Measurements from ENCODE around the gene CD24. TPM values are rescaled to one million over a fixed set of nuclear protein-coding genes. Genes with fewer than 3 reads are reported as not detected.

Gene CD24
- total RNA-seq, 1 experiment from 2014 or later: 57.4 TPM

- no peak overlapping the region for H3K27ac ChIP-seq (ENCODE audit: low read length)
- DNase-seq (ENCODE audit: low read depth, low spot score) (no peak), ATAC-seq (no peak)
- intact Hi-C loops (cut with micrococcal nuclease; ENCODE audit: unreplicated experiment) (no loop called here), in situ Hi-C loops (cut with HindIII; ENCODE audit: low pct_unique_long_range_greater_than_20kb, low sequenced_read_pairs) (no loop called here)
- ChIA-PET POLR2A (interaction anchor here (0.7 kb wide), 1 partner anchor 268 kb away, joined by 4 read pairs; no protein-coding TSS in a partner anchor), CTCF (no interaction called here)
- TF ChIP-seq TCF7L2 (IDR thresholded peaks at IDR 0.05; ENCODE audit: low read depth, low read length): no peak
- TF ChIP-seq REST (IDR thresholded peaks at IDR 0.05; ENCODE audit: insufficient read depth in 1 of 2, low read depth in 2 of 2, low read length in 1 of 2): no peak
- no peak for TF ChIP-seq POLR2AphosphoS5 (IDR thresholded peaks at IDR 0.05; ENCODE audit: low read depth, low read length)
- no peak for TF ChIP-seq CTCF (IDR thresholded peaks at IDR 0.05)
- TF ChIP-seq SIN3A (IDR thresholded peaks at IDR 0.05; ENCODE audit: borderline replicate concordance, insufficient read depth, low read depth, low read length): no peak
- BruUV-seq (replicated peaks): no TSS peak
- H3K36me3 ChIP-seq (ENCODE audit: control insufficient read depth, insufficient read depth, low read length): no peaks in the 10 kb centered on the region
- H3K4me3 ChIP-seq (ENCODE audit: low read depth in 2 of 2, low read length in 2 of 2): no peak overlapping the region
- no peaks in the 10 kb centered on the region for H3K9me3 ChIP-seq (ENCODE audit: control insufficient read depth, insufficient read depth, low read depth, low read length)
- H3K4me1 ChIP-seq (ENCODE audit: control insufficient read depth, insufficient read depth, low read length): no peaks in the 10 kb centered on the region
- no peaks in the 10 kb centered on the region for H3K27me3 ChIP-seq (ENCODE audit: control insufficient read depth, insufficient read depth, low read length)
Observed at GRCh38 chr6:106964099-106964498, 10.4 kb downstream of the CD24 start.

- POLR2A ChIA-PET: no interaction called here
- CTCF ChIA-PET: no interaction called here
- no peak for DNase-seq (ENCODE audit: low read depth, low spot score)
Observed at GRCh38 chr6:106963544-106963943, 11.0 kb downstream of the CD24 start.

More at GRCh38 chr6:106963544-106963943, 11.0 kb downstream of the CD24 start:
- in situ Hi-C loops (cut with HindIII; ENCODE audit: low pct_unique_long_range_greater_than_20kb, low sequenced_read_pairs) (no loop called here), intact Hi-C loops (cut with micrococcal nuclease; ENCODE audit: unreplicated experiment) (no loop called here)
- Histone ChIP-seq H3K27ac (ENCODE audit: low read length) (no peak overlapping the region), H3K4me3 (ENCODE audit: low read depth in 2 of 2, low read length in 2 of 2) (no peak overlapping the region), H3K9me3 (ENCODE audit: control insufficient read depth, insufficient read depth, low read depth, low read length) (no peaks in the 10 kb centered on the region), H3K27me3 (ENCODE audit: control insufficient read depth, insufficient read depth, low read length) (no peaks in the 10 kb centered on the region), H3K4me1 (ENCODE audit: control insufficient read depth, insufficient read depth, low read length) (no peaks in the 10 kb centered on the region), H3K36me3 (ENCODE audit: control insufficient read depth, insufficient read depth, low read length) (no peaks in the 10 kb centered on the region)
- no peak for ATAC-seq
- no TSS peak for BruUV-seq (replicated peaks)
- TF ChIP-seq CTCF (IDR thresholded peaks at IDR 0.05) (no peak), REST (IDR thresholded peaks at IDR 0.05; ENCODE audit: insufficient read depth in 1 of 2, low read depth in 2 of 2, low read length in 1 of 2) (no peak), POLR2AphosphoS5 (IDR thresholded peaks at IDR 0.05; ENCODE audit: low read depth, low read length) (no peak), SIN3A (IDR thresholded peaks at IDR 0.05; ENCODE audit: borderline replicate concordance, insufficient read depth, low read depth, low read length) (no peak), TCF7L2 (IDR thresholded peaks at IDR 0.05; ENCODE audit: low read depth, low read length) (no peak)

Data from Panc1 (cell line).